WERI-Rb-1 (cell line): ENCODE data around the gene ZNF710.

Source experiments
- DNase-seq: peaks from one replicate; pipeline ENCODE4 v3.0.0-alpha.2; 2020
- H3K27ac ChIP-seq: fragments of 250-450 bp; sonication (Bioruptor Pico); 2 replicates; pipeline ENCODE4 v1.5.1; 2020; ENCODE audit warnings: mild to moderate bottlenecking, moderate library complexity
- H3K27me3 ChIP-seq: fragments of 250-450 bp; sonication (Bioruptor Pico); 2 replicates; pipeline ENCODE4 v1.5.1; 2021; ENCODE audit warnings: mild to moderate bottlenecking, low read depth, moderate library complexity; ENCODE audit not compliant: insufficient read depth, severe bottlenecking
- H3K36me3 ChIP-seq: fragments of 250-450 bp; sonication (Bioruptor Pico); 2 replicates; pipeline ENCODE4 v1.5.1; 2020; ENCODE audit warnings: mild to moderate bottlenecking, moderate library complexity
- H3K4me3 ChIP-seq: 2 replicates; pipeline ENCODE4 v1.5.1; 2011; ENCODE audit warnings: low read depth, mild to moderate bottlenecking, control low read depth, low read length
- H3K9me3 ChIP-seq: fragments of 250-450 bp; sonication (Bioruptor Pico); 2 replicates; pipeline ENCODE4 v1.5.1; 2021; ENCODE audit warnings: mild to moderate bottlenecking, moderate library complexity; ENCODE audit not compliant: severe bottlenecking
- CTCF ChIP-seq: IDR thresholded peaks from 2 replicates; pipeline ENCODE4 v1.5.1; 2011; ENCODE audit warnings: low read depth, mild to moderate bottlenecking, control low read depth, inconsistent platforms, low read length

ZNF710 gene

GRCh38 chr15:90062462-90062932 lies 61.4 kb downstream of the ZNF710 start:
- H3K36me3 ChIP-seq: peaks cover under 1% of the 10 kb centered on the region; the same call in 1 of the 2 replicates
- no peak for DNase-seq
- no peaks in the 10 kb centered on the region for H3K9me3 ChIP-seq
- no peak overlapping the region for H3K4me3 ChIP-seq
- TF ChIP-seq CTCF: no peak
- H3K27ac ChIP-seq: peak overlapping the region; percentile 28; the same call in 1 of the 2 replicates
- no peaks in the 10 kb centered on the region for H3K27me3 ChIP-seq

- no peak for TF ChIP-seq CTCF
- Histone ChIP-seq H3K9me3 (no peaks in the 10 kb centered on the region), H3K4me3 (no peak overlapping the region), H3K27me3 (no peaks in the 10 kb centered on the region), H3K27ac (no peak overlapping the region), H3K36me3 (peaks cover 7% of the 10 kb centered on the region)
- DNase-seq: no peak
Measured at GRCh38 chr15:90062973-90063769, 62.0 kb downstream of the ZNF710 start.

GRCh38 chr15:90063770-90064247 lies 62.7 kb downstream of the ZNF710 start:
- no peak for TF ChIP-seq CTCF
- Histone ChIP-seq H3K9me3 (no peaks in the 10 kb centered on the region), H3K36me3 (peaks cover 13% of the 10 kb centered on the region), H3K4me3 (no peak overlapping the region), H3K27me3 (no peaks in the 10 kb centered on the region), H3K27ac (no peak overlapping the region)
- DNase-seq: no peak

- H3K27ac ChIP-seq: no peak overlapping the region
- DNase-seq: peak; percentile 73
- no peak for TF ChIP-seq CTCF
Measured at GRCh38 chr15:90064911-90065681, 64.0 kb downstream of the ZNF710 start.

GRCh38 chr15:90065682-90066049 lies 64.5 kb downstream of the ZNF710 start:
- no peak overlapping the region for H3K4me3 ChIP-seq
- H3K36me3 ChIP-seq: peaks cover 16% of the 10 kb centered on the region
- no peaks in the 10 kb centered on the region for H3K9me3 ChIP-seq
- H3K27ac ChIP-seq: no peak overlapping the region
- no peaks in the 10 kb centered on the region for H3K27me3 ChIP-seq
- TF ChIP-seq CTCF: no peak
- no peak for DNase-seq

More at GRCh38 chr15:90064911-90065681, 64.0 kb downstream of the ZNF710 start:
- peaks cover 16% of the 10 kb centered on the region for H3K36me3 ChIP-seq
- peak overlapping the region; percentile 3; the same call in 1 of the 2 replicates for H3K4me3 ChIP-seq
- no peaks in the 10 kb centered on the region for H3K9me3 ChIP-seq
- no peaks in the 10 kb centered on the region for H3K27me3 ChIP-seq
